ENCODE data around the gene ZNF579.

Gene ZNF579

GRCh38 chr19:55541091-55541490, 39.6 kb downstream of the ZNF579 start:
- TF ChIP-seq, protein P1, sequence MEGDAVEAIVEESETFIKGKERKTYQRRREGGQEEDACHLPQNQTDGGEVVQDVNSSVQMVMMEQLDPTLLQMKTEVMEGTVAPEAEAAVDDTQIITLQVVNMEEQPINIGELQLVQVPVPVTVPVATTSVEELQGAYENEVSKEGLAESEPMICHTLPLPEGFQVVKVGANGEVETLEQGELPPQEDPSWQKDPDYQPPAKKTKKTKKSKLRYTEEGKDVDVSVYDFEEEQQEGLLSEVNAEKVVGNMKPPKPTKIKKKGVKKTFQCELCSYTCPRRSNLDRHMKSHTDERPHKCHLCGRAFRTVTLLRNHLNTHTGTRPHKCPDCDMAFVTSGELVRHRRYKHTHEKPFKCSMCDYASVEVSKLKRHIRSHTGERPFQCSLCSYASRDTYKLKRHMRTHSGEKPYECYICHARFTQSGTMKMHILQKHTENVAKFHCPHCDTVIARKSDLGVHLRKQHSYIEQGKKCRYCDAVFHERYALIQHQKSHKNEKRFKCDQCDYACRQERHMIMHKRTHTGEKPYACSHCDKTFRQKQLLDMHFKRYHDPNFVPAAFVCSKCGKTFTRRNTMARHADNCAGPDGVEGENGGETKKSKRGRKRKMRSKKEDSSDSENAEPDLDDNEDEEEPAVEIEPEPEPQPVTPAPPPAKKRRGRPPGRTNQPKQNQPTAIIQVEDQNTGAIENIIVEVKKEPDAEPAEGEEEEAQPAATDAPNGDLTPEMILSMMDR (conservative IDR thresholded peaks at IDR 0.05; ENCODE audit: control insufficient read depth, insufficient read depth, low read depth, low read length): no peak
- DNase-seq (ENCODE audit: low read depth): no peak
- no peak overlapping the region for H3K4me3 ChIP-seq (ENCODE audit: control insufficient read depth, low read depth, low read length)

GRCh38 chr19:55540619-55541018, 40.0 kb downstream of the ZNF579 start:
- DNase-seq (ENCODE audit: low read depth): no peak
- TF ChIP-seq, protein P1 (conservative IDR thresholded peaks at IDR 0.05; ENCODE audit: control insufficient read depth, insufficient read depth, low read depth, low read length): no peak
- H3K4me3 ChIP-seq (ENCODE audit: control insufficient read depth, low read depth, low read length): no peak overlapping the region

- TF ChIP-seq, protein P1 (conservative IDR thresholded peaks at IDR 0.05; ENCODE audit: control insufficient read depth, insufficient read depth, low read depth, low read length): no peak
- H3K4me3 ChIP-seq (ENCODE audit: control insufficient read depth, low read depth, low read length): no peak overlapping the region
Measured at GRCh38 chr19:55539090-55539984, 41.3 kb downstream of the ZNF579 start.

DNA sequence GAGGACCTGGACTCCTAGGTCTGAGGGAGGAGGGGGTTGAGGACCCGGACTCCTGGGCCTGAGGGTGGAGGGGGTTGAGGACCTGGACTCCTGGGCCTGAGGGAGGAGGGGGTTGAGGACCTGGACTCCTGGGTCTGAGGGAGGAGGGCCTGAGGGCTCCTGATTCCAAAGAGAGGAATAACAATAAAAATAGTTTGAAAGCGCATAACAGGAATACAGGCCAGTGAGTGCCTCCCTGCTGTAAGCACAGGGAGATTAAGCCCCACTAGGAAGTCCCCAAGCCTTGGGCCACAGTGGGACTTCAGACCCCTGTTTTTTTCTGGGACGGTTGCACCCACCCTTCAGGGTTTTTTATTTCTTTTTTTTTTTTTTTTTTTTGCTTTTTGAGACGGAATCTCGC, 42.5 kb downstream of the ZNF579 start:
- H3K4me3 ChIP-seq (ENCODE audit: control insufficient read depth, low read depth, low read length): no peak overlapping the region
- no peak for DNase-seq (ENCODE audit: low read depth)
- TF ChIP-seq, protein P1 (conservative IDR thresholded peaks at IDR 0.05; ENCODE audit: control insufficient read depth, insufficient read depth, low read depth, low read length): no peak

More at GRCh38 chr19:55539090-55539984, 41.3 kb downstream of the ZNF579 start:
- DNase-seq (ENCODE audit: low read depth): no peak

DNA sequence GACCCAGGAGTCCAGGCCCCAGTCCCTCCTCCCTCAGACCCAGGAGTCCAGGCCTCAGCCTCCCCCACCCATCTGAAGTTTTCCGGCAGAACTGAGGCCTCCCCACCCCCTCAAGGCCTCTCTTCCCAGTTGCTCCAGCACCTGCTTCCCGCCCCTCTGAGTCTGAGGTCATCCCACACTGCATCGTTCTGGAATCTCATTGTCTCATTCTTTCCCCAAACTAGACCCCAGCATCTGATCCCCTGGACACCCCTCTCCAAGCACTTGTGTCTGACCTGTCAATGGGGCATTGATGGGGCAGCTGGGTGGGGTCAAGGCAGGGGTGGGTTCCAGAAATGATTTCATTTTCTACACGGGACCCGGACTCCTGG, 42.9 kb downstream of the ZNF579 start:
- TF ChIP-seq, protein P1 (conservative IDR thresholded peaks at IDR 0.05; ENCODE audit: control insufficient read depth, insufficient read depth, low read depth, low read length): no peak
- no peak for DNase-seq (ENCODE audit: low read depth)
- no peak overlapping the region for H3K4me3 ChIP-seq (ENCODE audit: control insufficient read depth, low read depth, low read length)

DNA sequence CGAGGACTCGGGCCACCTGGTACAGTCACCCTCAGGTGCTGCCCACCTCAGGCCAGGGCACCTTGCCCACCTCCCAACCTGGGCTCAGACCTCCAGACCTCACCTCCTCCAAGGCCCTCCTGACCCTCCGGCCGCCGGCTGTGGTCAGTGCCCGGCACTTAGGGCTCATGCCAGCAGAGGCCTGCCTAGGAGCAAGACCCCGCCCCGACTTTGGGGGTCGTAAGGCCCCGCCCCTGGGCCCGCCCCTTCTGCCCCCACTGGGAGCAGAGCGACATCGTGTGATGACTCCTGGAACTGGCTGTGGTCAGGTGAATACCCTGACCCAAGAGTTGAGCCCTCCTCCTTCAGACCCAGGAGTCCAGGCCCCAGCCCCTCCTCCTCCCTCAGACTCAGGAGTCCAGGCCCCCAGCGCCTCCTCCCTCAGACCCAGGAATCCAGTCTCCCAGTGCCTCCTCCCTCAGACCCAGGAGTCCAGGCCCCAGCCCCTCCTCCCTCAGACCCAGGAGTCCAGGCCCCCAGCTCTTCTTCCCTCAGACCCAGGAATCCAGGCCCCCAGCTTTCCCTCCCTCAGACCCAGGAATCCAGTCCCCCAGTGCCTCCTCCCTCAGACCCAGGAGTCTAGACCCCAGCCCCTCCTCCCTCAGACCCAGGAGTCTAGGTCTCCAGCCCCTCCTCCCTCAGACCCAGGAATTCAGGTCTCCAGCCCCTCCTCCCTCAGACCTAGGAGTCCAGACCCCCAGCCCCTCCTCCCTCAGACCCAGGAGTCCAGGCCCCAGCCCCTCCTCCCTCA, 43.5 kb downstream of the ZNF579 start, which contains the start of gene SBK2:
Gene SBK2 (minus strand): TSS at position 183 of the 790 bp plus-strand sequence. CDS start 839 bp downstream, outside the sequence.
- H3K4me3 ChIP-seq (ENCODE audit: control insufficient read depth, low read depth, low read length): no peak within 1 kb of the TSS
- no peak for DNase-seq (ENCODE audit: low read depth)
- TF ChIP-seq, protein P1 (conservative IDR thresholded peaks at IDR 0.05; ENCODE audit: control insufficient read depth, insufficient read depth, low read depth, low read length): no peak

Data from fibroblast of mammary gland (primary cell).